ENCODE data around the gene SPRY4.

GRCh38 chr5:142290577-142291299 lies 34.1 kb downstream of the SPRY4 start:
- TF ChIP-seq DBP (CRISPR knock-in tag; IDR thresholded peaks at IDR 0.05; ENCODE audit: not compliant biosample characterization) (no peak), BRD4 (CRISPR knock-in tag; IDR thresholded peaks at IDR 0.05) (no peak), RNF219 (CRISPR knock-in tag; IDR thresholded peaks at IDR 0.05) (no peak), CTCF (CRISPR knock-in tag; IDR thresholded peaks at IDR 0.05) (no peak), POLR2AphosphoS5 (IDR thresholded peaks at IDR 0.05; ENCODE audit: low read depth, low read length) (no peak), NR2C2 (CRISPR knock-in tag; IDR thresholded peaks at IDR 0.05; ENCODE audit: borderline replicate concordance) (no peak), ZNF224 (CRISPR knock-in tag; IDR thresholded peaks at IDR 0.05) (no peak), ELF4 (CRISPR knock-in tag; IDR thresholded peaks at IDR 0.05; ENCODE audit: borderline replicate concordance) (no peak), CEBPB (IDR thresholded peaks at IDR 0.05; ENCODE audit: borderline replicate concordance, low read depth, low read length) (no peak), CEBPZ (IDR thresholded peaks at IDR 0.05; ENCODE audit: low read length) (no peak), POLR2A (IDR thresholded peaks at IDR 0.05; ENCODE audit: insufficient read depth in 1 of 2, low read depth in 2 of 2, low read length in 2 of 2) (no peak), BATF2 (CRISPR knock-in tag; IDR thresholded peaks at IDR 0.05) (no peak)

All from HepG2 (cell line).